Measurements from ENCODE around the gene RNASEH1. TPM values are rescaled to one million over a fixed set of nuclear protein-coding genes. Genes with fewer than 3 reads are reported as not detected.
"Not testable (repeated sequence)": the region's sequence is repeated elsewhere in the genome, so short reads cannot be mapped to it uniquely, and the experiment has no call there.

Gene RNASEH1
- total and polyA plus RNA-seq, 2 of the 13 experiments (the other 11 are each of a cell fraction or from before 2014, with no cell fraction given), result 14.5 to 57.4 TPM

DNA sequence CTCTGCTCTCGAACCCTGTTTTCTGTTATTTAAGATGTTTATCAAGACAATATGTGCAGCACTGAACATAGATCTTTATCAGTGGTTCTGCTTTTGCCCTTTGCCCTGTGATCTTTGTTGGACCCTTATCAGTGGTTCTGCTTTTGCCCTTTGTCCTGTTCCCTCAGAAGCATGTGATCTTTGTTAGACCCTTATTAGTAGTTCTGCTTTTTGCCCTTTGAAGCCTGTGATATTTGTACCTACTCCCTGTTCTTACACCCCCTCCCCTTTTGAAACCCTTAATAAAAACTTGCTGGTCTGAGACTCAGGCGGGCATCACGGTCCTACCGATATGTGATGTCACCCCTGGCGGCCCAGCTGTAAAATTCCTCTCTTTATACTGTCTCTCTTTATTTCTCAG, 42.7 kb downstream of the RNASEH1 start:
- CTCF ChIA-PET (ENCODE audit: low intra/inter-chr PET ratio, low total read pairs); FAIRE-seq; intact Hi-C loops (cut with micrococcal nuclease; ENCODE audit: unreplicated experiment): not testable (repeated sequence)

More for the DNA sequence above, 42.7 kb downstream of the RNASEH1 start:
- H3K9me3 ChIP-seq (ENCODE audit: low read length); H3K9ac ChIP-seq (ENCODE audit: insufficient read depth, low read depth, low read length); in situ Hi-C loops (cut with HindIII; ENCODE audit: extremely low pct_ligation_motif_present, low pct_unique_long_range_greater_than_20kb); H3K27me3 ChIP-seq (ENCODE audit: control insufficient read depth in 1 of 2, insufficient read depth in 2 of 2, low read length in 2 of 2); H3K4me3 ChIP-seq (replicated peaks in 1 of 3; ENCODE audit: insufficient read depth in 1 of 3, low read depth in 2 of 3, low read length in 3 of 3); H4K20me1 ChIP-seq (ENCODE audit: insufficient read depth, low read length); BruUV-seq (replicated peaks); H3K4me2 ChIP-seq (ENCODE audit: low read depth, low read length); POLR2A ChIA-PET; H3K27ac ChIP-seq (ENCODE audit: extremely low read length, insufficient read depth, low read length); DNase-seq (ENCODE audit: low spot score); H2AFZ ChIP-seq (ENCODE audit: low read length); ATAC-seq; TF ChIP-seq NR2F6 (CRISPR knock-in tag; IDR thresholded peaks at IDR 0.05); SOX6 (IDR thresholded peaks at IDR 0.05); HNF4G (CRISPR knock-in tag; IDR thresholded peaks at IDR 0.05; ENCODE audit: borderline replicate concordance, low read depth); CREM (CRISPR knock-in tag; IDR thresholded peaks at IDR 0.05): not testable (repeated sequence)
- WGBS (ENCODE audit: low lambda C conversion rate), result 91% methylated on average over 5 of the region's 5 CpGs
- TF ChIP-seq NR2C2 (CRISPR knock-in tag; IDR thresholded peaks at IDR 0.05; ENCODE audit: borderline replicate concordance) (peak; percentile 18; the same call in 1 of the 2 replicates), GATAD2A (CRISPR knock-in tag; IDR thresholded peaks at IDR 0.05) (0 out of 2 replicates have a peak, but pooled peaks have one; percentile 13), NR2F6 (IDR thresholded peaks at IDR 0.05) (0 out of 2 replicates have a peak, but pooled peaks have one; percentile 18), ZNF614 (CRISPR knock-in tag; IDR thresholded peaks at IDR 0.05; ENCODE audit: borderline replicate concordance) (peak; percentile 53; the same call in 1 of the 2 replicates), HNF4A (CRISPR knock-in tag; IDR thresholded peaks at IDR 0.05) (peak; percentile 40), SOX6 (CRISPR knock-in tag; IDR thresholded peaks at IDR 0.05) (peak; percentile 42; the same call in 1 of the 2 replicates), POGZ (CRISPR knock-in tag; IDR thresholded peaks at IDR 0.05) (peak; percentile 35; the same call in 1 of the 2 replicates), HNF4G (IDR thresholded peaks at IDR 0.05; ENCODE audit: borderline replicate concordance, low read depth, low read length) (0 out of 2 replicates have a peak, but pooled peaks have one; percentile 30), CREM (IDR thresholded peaks at IDR 0.05) (peak; percentile 43; the same call in 1 of the 2 replicates), NCOR1 (IDR thresholded peaks at IDR 0.05; ENCODE audit: borderline replicate concordance, low read length) (peak; percentile 66; the same call in 1 of the 2 replicates)
- TF ChIP-seq, protein P1, sequence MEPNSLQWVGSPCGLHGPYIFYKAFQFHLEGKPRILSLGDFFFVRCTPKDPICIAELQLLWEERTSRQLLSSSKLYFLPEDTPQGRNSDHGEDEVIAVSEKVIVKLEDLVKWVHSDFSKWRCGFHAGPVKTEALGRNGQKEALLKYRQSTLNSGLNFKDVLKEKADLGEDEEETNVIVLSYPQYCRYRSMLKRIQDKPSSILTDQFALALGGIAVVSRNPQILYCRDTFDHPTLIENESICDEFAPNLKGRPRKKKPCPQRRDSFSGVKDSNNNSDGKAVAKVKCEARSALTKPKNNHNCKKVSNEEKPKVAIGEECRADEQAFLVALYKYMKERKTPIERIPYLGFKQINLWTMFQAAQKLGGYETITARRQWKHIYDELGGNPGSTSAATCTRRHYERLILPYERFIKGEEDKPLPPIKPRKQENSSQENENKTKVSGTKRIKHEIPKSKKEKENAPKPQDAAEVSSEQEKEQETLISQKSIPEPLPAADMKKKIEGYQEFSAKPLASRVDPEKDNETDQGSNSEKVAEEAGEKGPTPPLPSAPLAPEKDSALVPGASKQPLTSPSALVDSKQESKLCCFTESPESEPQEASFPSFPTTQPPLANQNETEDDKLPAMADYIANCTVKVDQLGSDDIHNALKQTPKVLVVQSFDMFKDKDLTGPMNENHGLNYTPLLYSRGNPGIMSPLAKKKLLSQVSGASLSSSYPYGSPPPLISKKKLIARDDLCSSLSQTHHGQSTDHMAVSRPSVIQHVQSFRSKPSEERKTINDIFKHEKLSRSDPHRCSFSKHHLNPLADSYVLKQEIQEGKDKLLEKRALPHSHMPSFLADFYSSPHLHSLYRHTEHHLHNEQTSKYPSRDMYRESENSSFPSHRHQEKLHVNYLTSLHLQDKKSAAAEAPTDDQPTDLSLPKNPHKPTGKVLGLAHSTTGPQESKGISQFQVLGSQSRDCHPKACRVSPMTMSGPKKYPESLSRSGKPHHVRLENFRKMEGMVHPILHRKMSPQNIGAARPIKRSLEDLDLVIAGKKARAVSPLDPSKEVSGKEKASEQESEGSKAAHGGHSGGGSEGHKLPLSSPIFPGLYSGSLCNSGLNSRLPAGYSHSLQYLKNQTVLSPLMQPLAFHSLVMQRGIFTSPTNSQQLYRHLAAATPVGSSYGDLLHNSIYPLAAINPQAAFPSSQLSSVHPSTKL (CRISPR knock-in tag; IDR thresholded peaks at IDR 0.05), result peak; percentile 34; the same call in 1 of the 2 replicates
- TF ChIP-seq, protein P2, sequence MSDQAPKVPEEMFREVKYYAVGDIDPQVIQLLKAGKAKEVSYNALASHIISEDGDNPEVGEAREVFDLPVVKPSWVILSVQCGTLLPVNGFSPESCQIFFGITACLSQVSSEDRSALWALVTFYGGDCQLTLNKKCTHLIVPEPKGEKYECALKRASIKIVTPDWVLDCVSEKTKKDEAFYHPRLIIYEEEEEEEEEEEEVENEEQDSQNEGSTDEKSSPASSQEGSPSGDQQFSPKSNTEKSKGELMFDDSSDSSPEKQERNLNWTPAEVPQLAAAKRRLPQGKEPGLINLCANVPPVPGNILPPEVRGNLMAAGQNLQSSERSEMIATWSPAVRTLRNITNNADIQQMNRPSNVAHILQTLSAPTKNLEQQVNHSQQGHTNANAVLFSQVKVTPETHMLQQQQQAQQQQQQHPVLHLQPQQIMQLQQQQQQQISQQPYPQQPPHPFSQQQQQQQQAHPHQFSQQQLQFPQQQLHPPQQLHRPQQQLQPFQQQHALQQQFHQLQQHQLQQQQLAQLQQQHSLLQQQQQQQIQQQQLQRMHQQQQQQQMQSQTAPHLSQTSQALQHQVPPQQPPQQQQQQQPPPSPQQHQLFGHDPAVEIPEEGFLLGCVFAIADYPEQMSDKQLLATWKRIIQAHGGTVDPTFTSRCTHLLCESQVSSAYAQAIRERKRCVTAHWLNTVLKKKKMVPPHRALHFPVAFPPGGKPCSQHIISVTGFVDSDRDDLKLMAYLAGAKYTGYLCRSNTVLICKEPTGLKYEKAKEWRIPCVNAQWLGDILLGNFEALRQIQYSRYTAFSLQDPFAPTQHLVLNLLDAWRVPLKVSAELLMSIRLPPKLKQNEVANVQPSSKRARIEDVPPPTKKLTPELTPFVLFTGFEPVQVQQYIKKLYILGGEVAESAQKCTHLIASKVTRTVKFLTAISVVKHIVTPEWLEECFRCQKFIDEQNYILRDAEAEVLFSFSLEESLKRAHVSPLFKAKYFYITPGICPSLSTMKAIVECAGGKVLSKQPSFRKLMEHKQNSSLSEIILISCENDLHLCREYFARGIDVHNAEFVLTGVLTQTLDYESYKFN (CRISPR knock-in tag; conservative IDR thresholded peaks at IDR 0.05), result peak; percentile 43; the same call in 1 of the 2 replicates
- H3K79me2 ChIP-seq (ENCODE audit: insufficient read depth, low read length), result peaks cover 35% of the 10 kb centered on the region
- peaks cover 20 to 38% of the 10 kb centered on the region in 2 experiments for H3K36me3 ChIP-seq (replicated peaks in 1 of 2; ENCODE audit: control insufficient read depth in 1 of 2, insufficient read depth in 2 of 2, low read length in 2 of 2)
- peaks cover 54% of the 10 kb centered on the region for H3K4me1 ChIP-seq (ENCODE audit: insufficient read depth, low read length)

Measured in HepG2 (cell line).